PFSK-1 (cell line): ENCODE results near the gene ST6GALNAC3.

Experiments used
- POLR2AphosphoS5 ChIP-seq: IDR thresholded peaks from 2 replicates; pipeline ENCODE4 v1.6.1; 2012; ENCODE audit warnings: low read depth, mild to moderate bottlenecking, control low read depth, low read length, moderate library complexity
- TF ChIP-seq, protein P1 (sequence below), 2 experiments: IDR thresholded peaks; 2 replicates each; pipeline versions ENCODE4 v1.6.1 to v1.8.0; 2011 to 2012; ENCODE audit warnings: low read depth in 2 of 2, low read length in 2 of 2, control low read depth in 1 of 2, inconsistent platforms in 1 of 2, mild to moderate bottlenecking in 1 of 2, moderate library complexity in 1 of 2; ENCODE audit not compliant: insufficient read depth in 1 of 2

DNA sequence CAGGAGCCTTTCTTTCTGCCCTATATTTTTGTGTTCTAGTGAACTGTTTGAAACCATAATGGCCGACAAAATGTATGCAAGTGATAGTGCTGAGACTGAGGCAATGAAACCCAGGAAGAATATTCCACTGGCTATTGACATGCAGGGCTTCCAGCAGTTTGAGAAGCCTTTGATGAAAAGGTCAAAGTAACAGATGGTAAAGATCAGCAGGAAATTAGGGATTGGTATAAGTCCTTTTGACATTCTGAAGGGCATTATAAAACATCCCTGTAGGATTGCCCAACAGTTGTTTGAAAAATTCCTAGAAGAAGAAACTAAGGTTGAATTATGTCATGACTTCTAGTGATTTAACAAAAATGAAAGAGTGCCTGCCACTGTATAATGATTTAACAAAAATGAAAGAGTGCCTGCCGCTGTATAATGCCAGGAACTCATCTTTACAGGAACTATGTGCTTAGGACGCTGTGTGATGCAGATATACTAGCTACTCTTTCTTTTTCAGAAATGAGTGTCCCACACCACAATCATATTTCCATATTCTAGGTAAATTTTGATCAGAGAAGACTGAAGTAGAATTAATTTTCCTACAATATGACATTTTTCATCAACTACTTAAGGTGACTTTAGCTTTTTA, 508.8 kb downstream of the ST6GALNAC3 start:
- TF ChIP-seq POLR2AphosphoS5, result no peak
- TF ChIP-seq, protein P1, sequence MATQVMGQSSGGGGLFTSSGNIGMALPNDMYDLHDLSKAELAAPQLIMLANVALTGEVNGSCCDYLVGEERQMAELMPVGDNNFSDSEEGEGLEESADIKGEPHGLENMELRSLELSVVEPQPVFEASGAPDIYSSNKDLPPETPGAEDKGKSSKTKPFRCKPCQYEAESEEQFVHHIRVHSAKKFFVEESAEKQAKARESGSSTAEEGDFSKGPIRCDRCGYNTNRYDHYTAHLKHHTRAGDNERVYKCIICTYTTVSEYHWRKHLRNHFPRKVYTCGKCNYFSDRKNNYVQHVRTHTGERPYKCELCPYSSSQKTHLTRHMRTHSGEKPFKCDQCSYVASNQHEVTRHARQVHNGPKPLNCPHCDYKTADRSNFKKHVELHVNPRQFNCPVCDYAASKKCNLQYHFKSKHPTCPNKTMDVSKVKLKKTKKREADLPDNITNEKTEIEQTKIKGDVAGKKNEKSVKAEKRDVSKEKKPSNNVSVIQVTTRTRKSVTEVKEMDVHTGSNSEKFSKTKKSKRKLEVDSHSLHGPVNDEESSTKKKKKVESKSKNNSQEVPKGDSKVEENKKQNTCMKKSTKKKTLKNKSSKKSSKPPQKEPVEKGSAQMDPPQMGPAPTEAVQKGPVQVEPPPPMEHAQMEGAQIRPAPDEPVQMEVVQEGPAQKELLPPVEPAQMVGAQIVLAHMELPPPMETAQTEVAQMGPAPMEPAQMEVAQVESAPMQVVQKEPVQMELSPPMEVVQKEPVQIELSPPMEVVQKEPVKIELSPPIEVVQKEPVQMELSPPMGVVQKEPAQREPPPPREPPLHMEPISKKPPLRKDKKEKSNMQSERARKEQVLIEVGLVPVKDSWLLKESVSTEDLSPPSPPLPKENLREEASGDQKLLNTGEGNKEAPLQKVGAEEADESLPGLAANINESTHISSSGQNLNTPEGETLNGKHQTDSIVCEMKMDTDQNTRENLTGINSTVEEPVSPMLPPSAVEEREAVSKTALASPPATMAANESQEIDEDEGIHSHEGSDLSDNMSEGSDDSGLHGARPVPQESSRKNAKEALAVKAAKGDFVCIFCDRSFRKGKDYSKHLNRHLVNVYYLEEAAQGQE (IDR thresholded peaks at IDR 0.05; ENCODE audit: insufficient read depth in 1 of 2, low read depth in 2 of 2, low read length in 2 of 2), result no peak
